Chondrocyte (in vitro differentiated cells): ENCODE data around the gene IFNLR1. TPM values are rescaled to one million over a fixed set of nuclear protein-coding genes. Genes with fewer than 3 reads are reported as not detected.

ENCODE experiments used
- DNase-seq: peaks from one replicate; pipeline ENCODE4 v3.0.0; 2021; ENCODE audit warnings: mixed read lengths, low spot score
- H3K27ac Mint-ChIP-seq: one replicate; pipeline ENCODE4 v1.8.0; 2021; ENCODE audit warnings: mild to moderate bottlenecking, moderate library complexity, mixed read lengths; ENCODE audit not compliant: unreplicated experiment
- H3K27me3 Mint-ChIP-seq: 2 replicates; pipeline ENCODE4 v1.8.0; 2021; ENCODE audit warnings: low read depth, mixed read lengths
- H3K36me3 Mint-ChIP-seq: 2 replicates; pipeline ENCODE4 v1.8.0; 2021; ENCODE audit warnings: low read depth, mixed read lengths
- H3K4me1 Mint-ChIP-seq: 2 replicates; pipeline ENCODE4 v1.8.0; 2021; ENCODE audit warnings: low read depth, mild to moderate bottlenecking, mixed read lengths
- H3K4me3 Mint-ChIP-seq: one replicate; pipeline ENCODE4 v1.8.0; 2021; ENCODE audit warnings: mild to moderate bottlenecking, moderate library complexity, mixed read lengths; ENCODE audit not compliant: unreplicated experiment
- H3K9me3 Mint-ChIP-seq: 2 replicates; pipeline ENCODE4 v1.8.0; 2021; ENCODE audit warnings: low read depth, mixed read lengths
- CTCF ChIP-seq: fragments of 200-600 bp; sonication (generic); IDR thresholded peaks from 2 replicates; pipeline ENCODE4 v1.5.0; 2021; ENCODE audit warnings: antibody characterized with exemption, mild to moderate bottlenecking, moderate library complexity
- long read RNA-seq: library from polyadenylated mRNA; stranded (forward); transcript quantifications from one replicate; pipeline ENCODE4 v2.0.0, GENCODE V29; 2021
- total RNA-seq: library from RNA; stranded (reverse); gene quantifications from 3 replicates; pipeline ENCODE4 v1.2.1, GENCODE V29; 2021

IFNLR1 gene
- total RNA-seq, result 0.12 to 0.22 TPM in 2 of 3 replicates, not detected in the other
- long read RNA-seq, result 0 reads

GRCh38 chr1:24186993-24187790, at the start of gene IFNLR1:
IFNLR1 (minus strand) TSS chr1:24187289; CDS start chr1:24187248, 41 bp downstream.
- H3K36me3 Mint-ChIP-seq, result peaks cover 2% of the 10 kb centered on the region
- H3K4me1 Mint-ChIP-seq, result peaks cover 5% of the 10 kb centered on the region
- TF ChIP-seq CTCF, result no peak
- H3K27ac Mint-ChIP-seq, result no peak within 1 kb of the TSS
- DNase-seq, result no peak
- peaks cover 8% of the 10 kb centered on the region for H3K27me3 Mint-ChIP-seq
- H3K9me3 Mint-ChIP-seq, result peaks cover 4% of the 10 kb centered on the region
- H3K4me3 Mint-ChIP-seq, result peak within 1 kb of the TSS; percentile 70

DNA sequence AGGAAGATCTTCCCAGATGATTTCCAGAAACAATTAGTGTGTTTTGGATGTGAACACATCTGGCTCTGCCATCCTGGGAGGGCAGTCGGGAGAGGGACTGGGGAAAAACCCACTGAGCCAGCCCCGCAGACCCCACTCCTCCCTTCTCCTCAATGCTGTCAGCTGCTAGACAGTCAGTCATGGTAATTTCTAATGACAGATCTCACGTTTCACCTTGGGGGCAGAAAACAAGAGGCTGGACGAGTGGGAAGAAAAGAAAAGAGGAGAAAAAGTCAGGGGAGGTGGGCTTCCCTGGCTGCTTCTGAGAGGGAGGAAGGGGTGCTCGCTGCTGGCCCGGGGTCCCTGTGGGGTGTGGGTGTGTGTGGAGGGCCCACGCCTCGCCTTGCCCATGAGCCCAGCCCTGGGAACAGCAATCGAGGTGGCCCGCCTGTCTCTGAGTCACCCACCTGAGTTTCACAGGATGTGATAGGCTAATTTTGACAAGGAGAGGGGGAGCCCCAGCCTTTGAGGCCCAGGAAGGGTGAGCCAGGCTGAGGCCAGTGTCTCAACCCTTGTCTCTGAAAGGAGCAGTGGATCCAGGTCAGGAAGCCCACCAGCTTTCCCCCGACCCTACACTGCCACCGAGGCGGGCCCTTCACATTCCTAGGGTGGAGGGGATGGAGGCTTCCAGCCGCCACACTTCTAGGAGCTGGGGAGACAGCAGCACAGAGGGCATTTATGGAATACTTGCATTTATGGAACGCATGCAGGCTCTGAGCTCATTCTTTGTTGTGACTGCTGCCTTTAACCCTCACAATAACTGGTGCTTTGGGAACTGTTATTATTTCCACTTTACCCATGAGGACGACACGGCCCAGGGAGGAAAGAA, 49.1 kb upstream of the IFNLR1 start:
- no peak overlapping the region for H3K4me3 Mint-ChIP-seq
- no peaks in the 10 kb centered on the region for H3K36me3 Mint-ChIP-seq
- H3K4me1 Mint-ChIP-seq, result peaks cover 21% of the 10 kb centered on the region
- H3K27ac Mint-ChIP-seq, result peak overlapping the region; percentile 57
- TF ChIP-seq CTCF, result no peak
- H3K27me3 Mint-ChIP-seq, result peaks cover 2% of the 10 kb centered on the region
- peaks cover 7% of the 10 kb centered on the region for H3K9me3 Mint-ChIP-seq
- DNase-seq, result no peak

- peaks cover 7% of the 10 kb centered on the region for H3K9me3 Mint-ChIP-seq
- no peak for TF ChIP-seq CTCF
- peaks cover 21% of the 10 kb centered on the region for H3K4me1 Mint-ChIP-seq
- H3K4me3 Mint-ChIP-seq, result no peak overlapping the region
- no peak overlapping the region for H3K27ac Mint-ChIP-seq
- no peak for DNase-seq
- peaks cover 2% of the 10 kb centered on the region for H3K27me3 Mint-ChIP-seq
- H3K36me3 Mint-ChIP-seq, result no peaks in the 10 kb centered on the region
These were observed 46.9 kb upstream of the IFNLR1 start for GRCh38 chr1:24233684-24234600.

DNA sequence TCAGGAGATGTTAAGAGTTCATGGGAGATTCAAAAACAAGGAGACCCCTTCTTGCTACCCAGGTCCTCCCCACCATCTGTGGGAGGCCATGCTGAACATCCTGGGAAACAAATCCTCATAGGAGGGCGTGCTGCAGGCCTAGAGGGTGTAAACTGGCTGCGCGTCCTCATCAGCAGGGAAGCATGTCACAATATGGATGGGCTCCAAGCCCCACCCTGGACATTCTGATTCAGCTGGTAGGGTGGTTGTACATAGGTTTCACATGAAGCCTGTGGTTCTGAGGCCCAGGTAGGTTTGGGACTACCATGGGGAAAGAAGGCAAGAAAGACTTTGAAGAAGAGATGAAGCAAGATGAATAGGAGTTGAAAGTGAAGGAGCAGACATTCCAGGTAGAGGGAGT, 44.6 kb upstream of the IFNLR1 start:
- Mint-ChIP-seq H3K4me3 (no peak overlapping the region), H3K9me3 (peaks cover 7% of the 10 kb centered on the region), H3K36me3 (no peaks in the 10 kb centered on the region), H3K27ac (no peak overlapping the region), H3K4me1 (peaks cover 17% of the 10 kb centered on the region), H3K27me3 (peaks cover 3% of the 10 kb centered on the region)
- DNase-seq, result no peak
- no peak for TF ChIP-seq CTCF
